Hypothalamus (tissue), 51 donors: ENCODE data around the gene NOTO.
"Not testable (repeated sequence)": the region's sequence is repeated elsewhere in the genome, so short reads cannot be mapped to it uniquely, and the experiment has no call there.

Source experiments
- DNase-seq, 51 donors: peaks; one replicate each; lab custom pipeline; 2025; lab: John Stamatoyannopoulos, UW

NOTO gene

GRCh38 chr2:73197579-73197978 lies 4.8 kb upstream of the NOTO start:
- no peak for DNase-seq

GRCh38 chr2:73200281-73200680 lies 2.1 kb upstream of the NOTO start:
- DNase-seq: not testable (repeated sequence)

- DNase-seq: no peak
Observed at GRCh38 chr2:73203055-73203681, 794 bp downstream of the NOTO start.

DNA sequence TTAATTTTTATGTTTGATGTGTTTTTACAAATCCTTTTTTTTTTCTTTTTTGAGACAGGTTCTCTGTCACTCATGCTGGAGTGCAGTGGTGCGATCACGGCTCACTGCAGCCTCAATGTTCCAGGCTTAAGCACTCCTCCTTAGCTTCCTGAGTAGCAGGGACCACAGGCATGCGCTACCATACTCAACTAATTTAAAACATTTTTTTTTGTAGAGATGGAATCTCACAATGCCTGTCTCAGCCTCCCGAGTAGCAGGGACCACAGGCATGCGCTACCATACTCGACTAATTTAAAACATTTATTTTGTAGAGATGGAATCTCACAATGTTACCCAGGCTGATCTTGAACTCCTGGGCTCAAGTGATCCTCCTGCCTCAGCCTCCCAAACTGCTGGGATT lies 3.2 kb downstream of the NOTO start:
- no peak for DNase-seq

DNA sequence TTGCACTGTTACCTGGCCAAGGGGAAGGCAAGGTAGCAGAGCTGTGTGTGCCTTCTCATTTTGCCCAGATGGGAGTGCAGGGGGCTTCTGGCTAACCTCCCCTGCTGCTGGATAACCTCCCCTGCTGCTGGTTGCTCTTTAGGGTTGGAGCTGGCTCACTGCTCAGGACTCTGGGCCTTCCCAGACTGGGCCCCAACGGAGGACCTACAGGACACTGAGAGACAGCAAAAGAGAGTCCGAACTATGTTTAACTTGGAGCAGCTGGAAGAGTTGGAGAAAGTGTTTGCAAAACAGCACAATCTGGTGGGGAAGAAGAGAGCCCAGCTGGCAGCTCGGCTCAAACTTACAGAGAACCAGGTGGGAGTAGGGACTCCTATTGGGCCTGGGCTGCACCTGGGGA lies 5.9 kb downstream of the NOTO start:
- DNase-seq: no peak

DNA sequence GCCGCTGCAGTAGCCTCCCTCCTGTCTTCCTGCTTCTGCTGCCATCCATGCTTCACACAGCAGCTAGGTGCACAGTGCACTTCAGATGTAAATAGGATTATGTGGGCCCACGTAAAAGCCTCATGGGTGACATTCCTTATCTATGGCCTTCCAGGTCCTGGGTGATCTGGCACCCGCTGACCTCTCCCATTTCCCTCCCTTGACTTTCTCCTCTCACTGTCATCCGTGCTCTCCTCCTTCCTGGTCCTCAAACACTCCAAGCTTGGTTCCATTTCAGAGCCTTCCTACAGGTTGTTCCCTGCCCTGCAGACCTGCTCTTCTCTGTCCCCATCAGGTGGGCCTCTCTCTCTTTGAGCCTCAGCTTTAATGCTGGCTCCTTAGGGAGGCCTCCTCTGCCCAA lies 7.6 kb downstream of the NOTO start:
- DNase-seq: no peak

DNA sequence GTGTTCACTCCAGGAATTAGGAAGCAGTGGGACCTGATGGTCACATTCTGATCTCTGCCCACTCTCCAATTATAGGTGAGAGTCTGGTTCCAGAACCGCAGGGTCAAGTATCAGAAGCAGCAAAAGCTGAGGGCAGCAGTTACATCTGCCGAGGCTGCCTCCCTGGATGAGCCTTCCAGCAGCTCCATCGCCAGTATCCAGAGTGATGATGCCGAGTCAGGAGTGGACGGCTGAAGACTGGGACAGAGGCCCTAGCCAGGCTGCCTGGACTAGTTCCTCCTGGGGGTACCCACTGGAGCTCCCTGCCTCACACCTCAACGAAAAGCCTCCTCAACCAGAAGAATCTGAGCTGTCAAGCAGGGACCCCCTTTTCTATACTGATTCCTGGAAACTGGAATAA lies 8.3 kb downstream of the NOTO start:
- no peak for DNase-seq

GRCh38 chr2:73212098-73212447 lies 9.7 kb downstream of the NOTO start:
- DNase-seq: no peak

DNA sequence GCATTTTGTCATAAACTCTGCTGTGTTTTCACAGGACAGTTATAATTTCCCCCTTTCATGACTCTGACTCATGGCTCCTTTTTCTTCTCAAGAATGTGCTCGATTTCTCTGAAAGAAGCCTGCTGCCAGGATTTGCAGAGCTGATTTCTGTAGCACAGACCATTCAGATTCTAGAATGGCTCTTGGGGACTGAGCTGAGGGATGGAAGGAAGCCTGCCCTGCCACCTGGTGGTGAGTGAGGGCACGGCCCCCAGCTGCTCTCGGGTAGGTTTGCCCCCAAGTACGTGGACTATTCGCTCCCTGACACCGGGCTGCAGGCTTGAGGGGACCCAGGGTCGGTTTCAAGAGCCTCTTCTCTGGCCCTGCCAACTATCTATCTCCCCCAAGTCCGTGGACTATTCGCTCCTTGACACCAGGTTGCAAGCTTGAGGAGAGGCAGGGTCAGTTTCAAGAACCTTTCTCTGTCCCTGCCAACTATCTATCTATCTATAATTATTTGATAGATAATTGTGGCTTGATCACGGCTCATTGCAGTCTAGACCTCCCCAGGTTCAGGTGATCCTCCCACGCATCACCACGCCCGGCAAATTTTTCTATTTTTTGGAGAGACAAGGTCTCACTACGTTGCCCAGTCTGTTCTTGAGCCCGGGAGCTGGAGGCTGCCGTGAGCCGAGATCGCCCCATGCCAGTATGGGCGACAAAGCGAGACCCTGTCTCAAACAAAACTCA lies 10.2 kb downstream of the NOTO start:
- DNase-seq: peak in 43 of 51 donors; percentile 2 to 68 (median 40)

GRCh38 chr2:73214120-73215035 lies 12.0 kb downstream of the NOTO start, which contains the start of gene SMYD5:
SMYD5 (plus strand) TSS chr2:73214245; CDS start chr2:73214267, 22 bp downstream.
- DNase-seq: peak in 50 of 51 donors; percentile 23 to 87 (median 69)

DNA sequence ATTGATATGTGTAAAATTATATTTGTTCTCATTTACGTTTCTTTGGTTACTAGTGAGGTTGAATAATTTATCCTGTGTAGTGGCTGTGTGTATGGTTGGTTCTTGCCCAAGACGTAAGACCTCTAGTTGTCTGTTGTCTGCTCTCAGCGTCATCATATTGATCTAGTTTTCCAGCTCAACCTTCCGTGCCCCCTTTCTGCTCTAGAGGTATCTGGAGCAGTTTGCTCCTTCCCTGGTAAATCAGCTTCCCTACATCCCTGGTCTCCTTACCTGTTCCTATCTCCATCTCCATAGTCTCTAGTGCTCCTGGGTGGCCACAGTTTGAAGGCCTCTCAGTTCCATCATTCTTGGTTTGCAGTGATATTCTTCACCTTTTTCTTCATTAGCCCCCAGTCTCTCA lies 12.9 kb downstream of the NOTO start:
- no peak for DNase-seq

DNA sequence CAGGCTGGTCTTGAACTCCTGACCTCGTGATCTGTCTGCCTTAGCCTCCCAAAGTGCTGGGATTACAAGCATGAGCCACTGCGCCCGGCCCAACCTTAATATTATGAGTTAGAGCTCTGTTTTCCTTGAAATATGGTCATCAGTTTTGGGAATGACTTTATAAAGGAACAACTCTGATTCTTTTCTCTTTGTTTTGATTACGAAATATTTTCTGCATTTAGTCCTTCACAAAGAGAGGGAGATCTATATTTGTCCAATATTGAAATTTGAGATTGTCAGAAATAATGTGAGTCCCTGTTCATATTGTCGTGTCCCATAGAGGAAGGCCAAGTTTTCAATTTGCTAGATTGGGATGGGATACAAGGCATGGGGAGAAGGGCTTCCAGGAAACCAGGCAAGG lies 14.8 kb downstream of the NOTO start:
- DNase-seq: no peak

DNA sequence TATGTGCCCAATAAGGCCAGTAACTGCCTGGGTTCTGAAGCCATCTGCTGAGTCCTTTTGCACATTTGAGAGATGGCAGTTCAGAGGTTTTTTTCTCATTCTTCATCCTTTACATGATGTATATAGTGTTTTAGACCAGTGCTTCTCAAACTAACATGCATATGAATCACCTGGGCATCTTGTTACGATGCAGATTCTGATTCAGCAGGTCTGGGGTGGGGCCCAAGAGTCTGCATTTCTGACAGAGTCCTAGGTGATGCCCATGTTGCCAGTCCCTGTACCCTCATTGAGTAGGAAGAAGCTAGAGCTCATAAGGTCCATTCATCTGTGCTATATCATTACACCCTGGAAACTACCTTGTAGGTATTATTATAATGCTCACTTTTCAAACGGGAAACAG lies 15.5 kb downstream of the NOTO start:
- DNase-seq: no peak

DNA sequence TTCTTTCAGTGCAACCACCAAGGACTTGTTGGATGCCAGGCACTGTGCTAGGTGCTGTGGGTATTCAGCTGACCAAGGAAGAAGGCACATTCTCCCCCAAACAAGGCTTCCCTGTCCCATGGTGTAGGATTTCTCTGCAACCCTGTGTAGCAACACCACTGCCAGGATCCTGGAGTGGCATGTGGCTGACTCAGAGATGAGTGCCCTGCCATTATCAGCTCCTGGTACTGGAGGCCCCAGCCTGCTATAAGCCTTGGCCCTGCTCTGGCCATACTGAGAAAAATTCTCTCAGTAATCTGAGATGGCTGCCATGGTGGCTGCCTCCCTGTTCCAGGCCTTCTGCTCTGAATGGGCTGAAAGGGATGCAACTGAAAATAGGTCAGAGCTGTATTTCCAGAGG lies 15.9 kb downstream of the NOTO start:
- DNase-seq: no peak

DNA sequence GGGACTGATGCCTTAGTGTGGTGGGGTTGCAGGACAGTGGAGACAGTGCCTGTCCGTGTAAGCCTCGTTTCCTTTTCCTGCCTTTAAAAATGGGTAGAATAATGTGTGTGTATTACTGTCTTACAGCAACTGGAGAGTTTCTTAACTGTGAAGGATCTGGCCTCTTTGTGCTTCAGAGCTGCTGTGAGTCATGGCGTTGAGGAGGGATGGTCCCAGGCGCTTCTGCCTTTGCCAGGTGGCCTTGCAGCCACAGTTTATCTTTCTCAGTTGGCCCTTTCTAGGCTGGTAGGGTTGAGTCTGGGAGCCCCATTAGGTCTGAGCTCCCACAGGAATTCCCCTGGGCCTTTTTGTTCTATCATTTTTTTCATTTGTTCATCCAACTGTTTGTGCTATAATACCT lies 21.4 kb downstream of the NOTO start:
- no peak for DNase-seq

GRCh38 chr2:73225513-73226360 lies 23.4 kb downstream of the NOTO start:
- no peak for DNase-seq

GRCh38 chr2:73227086-73227485 lies 24.7 kb downstream of the NOTO start:
- DNase-seq: no peak

- DNase-seq: no peak
Observed at GRCh38 chr2:73228631-73229030, 26.3 kb downstream of the NOTO start.

DNA sequence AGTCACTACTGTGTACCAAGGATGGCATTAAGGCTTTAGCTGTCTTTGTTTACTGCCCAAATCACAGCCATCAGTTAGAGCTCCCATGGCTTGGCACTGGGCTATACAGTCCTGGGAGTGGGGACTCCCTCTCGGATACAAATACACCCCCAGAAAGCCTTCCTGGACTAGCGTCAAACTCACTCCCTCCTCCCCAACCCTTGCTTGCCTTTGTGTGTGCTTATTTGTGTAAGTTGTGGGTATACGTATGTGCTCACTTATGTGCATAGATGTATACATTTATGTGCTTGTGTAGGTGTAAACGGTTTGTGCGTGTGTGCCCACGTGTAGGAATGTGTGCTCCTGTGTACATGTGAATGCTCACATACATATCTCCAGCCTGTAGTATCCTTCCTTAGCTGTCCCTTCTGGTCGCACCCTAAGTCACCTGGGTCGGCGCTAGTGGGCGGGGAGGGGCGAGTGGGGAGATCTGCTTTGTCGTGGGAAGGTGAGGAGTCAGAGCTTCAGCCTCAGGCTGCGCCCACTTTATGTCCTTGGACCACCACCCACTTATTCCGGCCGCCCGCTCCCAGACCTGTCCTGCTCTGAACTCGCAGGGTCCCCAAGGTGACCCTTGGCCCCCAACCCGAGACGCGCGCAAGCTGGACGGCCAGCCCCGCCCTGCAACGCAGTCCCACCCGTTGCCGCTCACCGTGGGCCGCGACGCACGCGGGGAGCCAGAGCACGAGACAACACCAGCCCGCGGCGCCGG lies 30.2 kb downstream of the NOTO start:
- DNase-seq: peak in 8 of 51 donors; percentile 29 to 61 (median 44)
